Activated CD8-positive, alpha-beta T cell treated with anti-CD3 and anti-CD28 coated beads for 36 hours (primary cell): ENCODE data around the gene ESF1. TPM values are rescaled to one million over a fixed set of nuclear protein-coding genes. Genes with fewer than 3 reads are reported as not detected.

Experiments used
- ATAC-seq: fragments of 200-7000 bp; cut with Tn5 transposase; one replicate; pipeline ENCODE4 v1.10.0; 2021; ENCODE audit warnings: mild to moderate bottlenecking, moderate library complexity
- CTCF ChIA-PET: fragments of 350-600 bp; sonication (Branson Sonifier 250); formaldehyde crosslinking; loops from one replicate; lab custom pipeline; 2021; ENCODE audit warnings: antibody characterized with exemption; lab: Charles Lee
- POLR2A ChIA-PET: fragments of 350-600 bp; sonication (Branson Sonifier 250); formaldehyde crosslinking; loops from one replicate; lab custom pipeline; 2021; ENCODE audit warnings: antibody characterized with exemption; lab: Charles Lee
- DNase-seq: peaks from one replicate; pipeline ENCODE4 v3.0.0-alpha.2; 2020
- H3K27ac Mint-ChIP-seq: one replicate; pipeline ENCODE4 v1.8.0; 2021; ENCODE audit warnings: mild to moderate bottlenecking, mixed read lengths
- H3K27me3 Mint-ChIP-seq: one replicate; pipeline ENCODE4 v1.8.0; 2021; ENCODE audit warnings: mixed read lengths
- H3K36me3 Mint-ChIP-seq: one replicate; pipeline ENCODE4 v1.8.0; 2021; ENCODE audit warnings: low read depth, mixed read lengths
- H3K4me1 Mint-ChIP-seq: one replicate; pipeline ENCODE4 v1.8.0; 2021; ENCODE audit warnings: low read depth, mixed read lengths
- H3K4me3 Mint-ChIP-seq: one replicate; pipeline ENCODE4 v1.8.0; 2021; ENCODE audit warnings: mild to moderate bottlenecking, moderate library complexity, mixed read lengths
- H3K9me3 Mint-ChIP-seq: one replicate; pipeline ENCODE4 v1.8.0; 2021; ENCODE audit warnings: mixed read lengths
- CTCF ChIP-seq: fragments of 200-600 bp; IDR thresholded peaks from one replicate; pipeline ENCODE4 v1.8.0; 2022; ENCODE audit warnings: antibody characterized with exemption, mild to moderate bottlenecking
- intact Hi-C: fragments of 100-400 bp; cut with micrococcal nuclease; formaldehyde crosslinking; loops from one replicate; pipeline ENCODE4 v1.10.0; 2022
- total RNA-seq, 2 experiments: library from RNA; stranded (reverse); gene quantifications; one replicate each; pipeline ENCODE4 v1.2.3, GENCODE V29; 2021

The ESF1 gene
- total RNA-seq, 2 experiments from 2014 or later: 19.9 to 20.4 TPM

GRCh38 chr20:13809855-13810254 lies 25.1 kb upstream of the ESF1 start:
- Mint-ChIP-seq H3K9me3 (no peaks in the 10 kb centered on the region), H3K4me1 (peaks cover 8% of the 10 kb centered on the region), H3K36me3 (peaks cover 13% of the 10 kb centered on the region), H3K4me3 (no peak overlapping the region), H3K27ac (no peak overlapping the region), H3K27me3 (no peaks in the 10 kb centered on the region)
- no peak for TF ChIP-seq CTCF
- ATAC-seq (no peak), DNase-seq (no peak)
- ChIA-PET POLR2A (interaction anchor here (1.0 kb wide), 1 partner anchor 11 kb away, joined by 3 read pairs; no protein-coding TSS in a partner anchor), CTCF (interaction anchor here (2.6 kb wide), 1 partner anchor 10 kb away, joined by 10 read pairs; no protein-coding TSS in a partner anchor)
- intact Hi-C loops: no loop called here

GRCh38 chr20:13809373-13809772 lies 24.7 kb upstream of the ESF1 start:
- H3K27me3 Mint-ChIP-seq: no peaks in the 10 kb centered on the region
- no peak for ATAC-seq
- intact Hi-C loops: no loop called here
- POLR2A ChIA-PET: interaction anchor here (1.0 kb wide), 1 partner anchor 11 kb away, joined by 3 read pairs; no protein-coding TSS in a partner anchor
- TF ChIP-seq CTCF: no peak
- peaks cover 15% of the 10 kb centered on the region for H3K36me3 Mint-ChIP-seq
- H3K4me1 Mint-ChIP-seq: peaks cover 8% of the 10 kb centered on the region
- no peak overlapping the region for H3K4me3 Mint-ChIP-seq
- no peak overlapping the region for H3K27ac Mint-ChIP-seq
- DNase-seq: no peak
- H3K9me3 Mint-ChIP-seq: no peaks in the 10 kb centered on the region
- CTCF ChIA-PET: interaction anchor here (2.6 kb wide), 1 partner anchor 11 kb away, joined by 10 read pairs; no protein-coding TSS in a partner anchor

- Mint-ChIP-seq H3K4me1 (no peaks in the 10 kb centered on the region), H3K27ac (peak overlapping the region; percentile 25), H3K9me3 (no peaks in the 10 kb centered on the region), H3K27me3 (no peaks in the 10 kb centered on the region), H3K4me3 (no peak overlapping the region), H3K36me3 (peaks cover 37% of the 10 kb centered on the region)
- TF ChIP-seq CTCF: no peak
- DNase-seq (no peak), ATAC-seq (no peak)
- intact Hi-C loops: no loop called here
- ChIA-PET CTCF (interaction anchor here (0.8 kb wide), 2 partner anchors 19 to 35 kb away, joined by 3 read pairs; no protein-coding TSS in a partner anchor), POLR2A (no interaction called here)
Observed at GRCh38 chr20:13800728-13801134, 16.0 kb upstream of the ESF1 start.

GRCh38 chr20:13799974-13800373 lies 15.3 kb upstream of the ESF1 start:
- Mint-ChIP-seq H3K4me3 (no peak overlapping the region), H3K36me3 (peaks cover 39% of the 10 kb centered on the region), H3K27ac (peak overlapping the region; percentile 53), H3K4me1 (no peaks in the 10 kb centered on the region), H3K9me3 (no peaks in the 10 kb centered on the region), H3K27me3 (no peaks in the 10 kb centered on the region)
- intact Hi-C loops: no loop called here
- POLR2A ChIA-PET: no interaction called here
- DNase-seq: no peak
- CTCF ChIA-PET: interaction anchor here (0.8 to 1.7 kb wide), 4 partner anchors 11 to 34 kb away, joined by 3 to 4 read pairs (median 4); no protein-coding TSS in a partner anchor
- ATAC-seq: no peak
- TF ChIP-seq CTCF: no peak

- Mint-ChIP-seq H3K4me1 (no peaks in the 10 kb centered on the region), H3K27me3 (no peaks in the 10 kb centered on the region), H3K4me3 (no peak overlapping the region), H3K36me3 (peaks cover 43% of the 10 kb centered on the region), H3K9me3 (no peaks in the 10 kb centered on the region), H3K27ac (no peak overlapping the region)
- TF ChIP-seq CTCF: no peak
- POLR2A ChIA-PET: interaction anchor here (0.6 to 1.0 kb wide), 3 partner anchors 11 to 19 kb away, joined by 3 read pairs; no protein-coding TSS in a partner anchor
- no peak for DNase-seq
- no peak for ATAC-seq
- CTCF ChIA-PET: interaction anchor here (1.2 to 1.7 kb wide), 3 partner anchors 10 to 252 kb away, joined by 4 read pairs; no protein-coding TSS in a partner anchor
- intact Hi-C loops: no loop called here
Observed at GRCh38 chr20:13799040-13799439, 14.3 kb upstream of the ESF1 start.
